ENCODE results near the gene PRCC.

- TF ChIP-seq, protein P1, sequence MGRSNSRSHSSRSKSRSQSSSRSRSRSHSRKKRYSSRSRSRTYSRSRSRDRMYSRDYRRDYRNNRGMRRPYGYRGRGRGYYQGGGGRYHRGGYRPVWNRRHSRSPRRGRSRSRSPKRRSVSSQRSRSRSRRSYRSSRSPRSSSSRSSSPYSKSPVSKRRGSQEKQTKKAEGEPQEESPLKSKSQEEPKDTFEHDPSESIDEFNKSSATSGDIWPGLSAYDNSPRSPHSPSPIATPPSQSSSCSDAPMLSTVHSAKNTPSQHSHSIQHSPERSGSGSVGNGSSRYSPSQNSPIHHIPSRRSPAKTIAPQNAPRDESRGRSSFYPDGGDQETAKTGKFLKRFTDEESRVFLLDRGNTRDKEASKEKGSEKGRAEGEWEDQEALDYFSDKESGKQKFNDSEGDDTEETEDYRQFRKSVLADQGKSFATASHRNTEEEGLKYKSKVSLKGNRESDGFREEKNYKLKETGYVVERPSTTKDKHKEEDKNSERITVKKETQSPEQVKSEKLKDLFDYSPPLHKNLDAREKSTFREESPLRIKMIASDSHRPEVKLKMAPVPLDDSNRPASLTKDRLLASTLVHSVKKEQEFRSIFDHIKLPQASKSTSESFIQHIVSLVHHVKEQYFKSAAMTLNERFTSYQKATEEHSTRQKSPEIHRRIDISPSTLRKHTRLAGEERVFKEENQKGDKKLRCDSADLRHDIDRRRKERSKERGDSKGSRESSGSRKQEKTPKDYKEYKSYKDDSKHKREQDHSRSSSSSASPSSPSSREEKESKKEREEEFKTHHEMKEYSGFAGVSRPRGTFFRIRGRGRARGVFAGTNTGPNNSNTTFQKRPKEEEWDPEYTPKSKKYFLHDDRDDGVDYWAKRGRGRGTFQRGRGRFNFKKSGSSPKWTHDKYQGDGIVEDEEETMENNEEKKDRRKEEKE (IDR thresholded peaks at IDR 0.05) = no peak
- TF ChIP-seq TP53 (CRISPR knock-in tag; conservative IDR thresholded peaks at IDR 0.05) = no peak
- no peak for TF ChIP-seq ZNF317 (CRISPR knock-in tag; IDR thresholded peaks at IDR 0.05)
- TF ChIP-seq CTCF (CRISPR knock-in tag; IDR thresholded peaks at IDR 0.05) = no peak
- TF ChIP-seq, protein P2, sequence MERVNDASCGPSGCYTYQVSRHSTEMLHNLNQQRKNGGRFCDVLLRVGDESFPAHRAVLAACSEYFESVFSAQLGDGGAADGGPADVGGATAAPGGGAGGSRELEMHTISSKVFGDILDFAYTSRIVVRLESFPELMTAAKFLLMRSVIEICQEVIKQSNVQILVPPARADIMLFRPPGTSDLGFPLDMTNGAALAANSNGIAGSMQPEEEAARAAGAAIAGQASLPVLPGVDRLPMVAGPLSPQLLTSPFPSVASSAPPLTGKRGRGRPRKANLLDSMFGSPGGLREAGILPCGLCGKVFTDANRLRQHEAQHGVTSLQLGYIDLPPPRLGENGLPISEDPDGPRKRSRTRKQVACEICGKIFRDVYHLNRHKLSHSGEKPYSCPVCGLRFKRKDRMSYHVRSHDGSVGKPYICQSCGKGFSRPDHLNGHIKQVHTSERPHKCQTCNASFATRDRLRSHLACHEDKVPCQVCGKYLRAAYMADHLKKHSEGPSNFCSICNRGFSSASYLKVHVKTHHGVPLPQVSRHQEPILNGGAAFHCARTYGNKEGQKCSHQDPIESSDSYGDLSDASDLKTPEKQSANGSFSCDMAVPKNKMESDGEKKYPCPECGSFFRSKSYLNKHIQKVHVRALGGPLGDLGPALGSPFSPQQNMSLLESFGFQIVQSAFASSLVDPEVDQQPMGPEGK (CRISPR knock-in tag; IDR thresholded peaks at IDR 0.05) = no peak
- TF ChIP-seq TARDBP (CRISPR knock-in tag; IDR thresholded peaks at IDR 0.05) = no peak
- TF ChIP-seq IRF2 (CRISPR knock-in tag; IDR thresholded peaks at IDR 0.05) = no peak
- no peak for TF ChIP-seq ZFP1 (CRISPR knock-in tag; IDR thresholded peaks at IDR 0.05)
- TF ChIP-seq ZSCAN29 (CRISPR knock-in tag; conservative IDR thresholded peaks at IDR 0.05) = no peak
- no peak for TF ChIP-seq MAX (IDR thresholded peaks at IDR 0.05)
These were observed 73.0 kb downstream of the PRCC start for GRCh38 chr1:156840186-156840897.
